ENCODE results near the gene TANC1. TPM values are rescaled to one million over a fixed set of nuclear protein-coding genes. Genes with fewer than 3 reads are reported as not detected.

The TANC1 gene
- total RNA-seq, 1 experiment from 2014 or later: 2.5 TPM

DNA sequence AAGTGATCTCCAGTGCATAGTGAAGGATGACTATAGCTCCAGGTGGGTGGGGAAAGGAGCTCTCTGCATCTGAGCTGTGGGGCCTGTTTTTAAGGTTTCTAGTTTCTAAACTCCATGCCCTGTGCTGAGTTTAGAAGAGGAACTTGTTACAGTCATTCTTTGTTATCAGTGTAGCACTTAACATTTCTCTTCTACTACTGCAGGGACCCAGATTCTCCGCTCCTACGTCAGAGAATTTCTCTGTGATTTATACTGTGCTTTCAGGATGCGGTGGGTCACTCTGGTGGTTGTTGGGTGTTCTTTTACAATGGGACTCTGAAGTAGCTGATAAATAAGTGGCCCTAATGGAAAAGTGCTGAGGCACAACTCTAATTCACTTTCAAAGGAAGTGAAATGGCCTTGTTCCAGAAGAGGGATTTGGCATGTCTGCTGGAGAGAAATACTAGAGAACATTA is 196.0 kb downstream of the TANC1 start:
- Histone ChIP-seq H3K4ac (ENCODE audit: low read depth, low read length) (no peak overlapping the region), H3K79me1 (ENCODE audit: insufficient read depth, low read depth, low read length, poor library complexity, severe bottlenecking) (no peaks in the 10 kb centered on the region), H3K79me2 (ENCODE audit: insufficient read depth, low read length) (no peaks in the 10 kb centered on the region), H3K4me2 (ENCODE audit: insufficient read depth, insufficient read length, low read length) (no peak overlapping the region), H2BK120ac (ENCODE audit: low read depth, low read length, poor library complexity, severe bottlenecking) (no peak overlapping the region), H4K8ac (replicated peaks; ENCODE audit: insufficient read length, low read depth, low read length) (no peak overlapping the region), H3K14ac (ENCODE audit: insufficient read depth, low read length) (no peak overlapping the region), H4K20me1 (ENCODE audit: control insufficient read depth, insufficient read depth, insufficient read length) (no peaks in the 10 kb centered on the region), H2AFZ (ENCODE audit: low read length) (no peak overlapping the region), H3K23ac (ENCODE audit: insufficient read length, low read depth, low read length) (no peak overlapping the region), H2BK20ac (ENCODE audit: low read depth, low read length, poor library complexity, severe bottlenecking) (no peak overlapping the region), H3T11ph (ENCODE audit: low read length) (no peak overlapping the region), H4K5ac (ENCODE audit: insufficient read length, low read depth, low read length) (no peak overlapping the region), H3K9me3 (ENCODE audit: control insufficient read depth, low read depth, low read length) (no peaks in the 10 kb centered on the region), H3K27me3 (ENCODE audit: insufficient read depth, low read length) (no peaks in the 10 kb centered on the region), H3K18ac (ENCODE audit: insufficient read length, low read depth, low read length) (no peak overlapping the region), H2BK5ac (ENCODE audit: insufficient read length, low read length) (no peak overlapping the region), H2BK15ac (ENCODE audit: low read depth, low read length) (no peak overlapping the region), H4K91ac (ENCODE audit: insufficient read length, low read depth, low read length) (no peak overlapping the region), H3K23me2 (ENCODE audit: insufficient read length, low read depth, low read length, poor library complexity, severe bottlenecking) (no peaks in the 10 kb centered on the region), H3K56ac (ENCODE audit: insufficient read length, low read depth, low read length) (no peak overlapping the region), H2AK5ac (ENCODE audit: insufficient read length, low read length) (no peak overlapping the region), H3K4me1 (ENCODE audit: insufficient read depth, low read length) (no peaks in the 10 kb centered on the region), H2BK12ac (ENCODE audit: insufficient read length, low read depth, low read length) (no peak overlapping the region), H3K27ac (ENCODE audit: insufficient read length, low read depth, low read length) (no peak overlapping the region), H3K9ac (ENCODE audit: extremely low read depth, insufficient read length, low read length) (no peak overlapping the region)
- no peak overlapping the region for H3K4me3 Mint-ChIP-seq
- TF ChIP-seq, protein P1, sequence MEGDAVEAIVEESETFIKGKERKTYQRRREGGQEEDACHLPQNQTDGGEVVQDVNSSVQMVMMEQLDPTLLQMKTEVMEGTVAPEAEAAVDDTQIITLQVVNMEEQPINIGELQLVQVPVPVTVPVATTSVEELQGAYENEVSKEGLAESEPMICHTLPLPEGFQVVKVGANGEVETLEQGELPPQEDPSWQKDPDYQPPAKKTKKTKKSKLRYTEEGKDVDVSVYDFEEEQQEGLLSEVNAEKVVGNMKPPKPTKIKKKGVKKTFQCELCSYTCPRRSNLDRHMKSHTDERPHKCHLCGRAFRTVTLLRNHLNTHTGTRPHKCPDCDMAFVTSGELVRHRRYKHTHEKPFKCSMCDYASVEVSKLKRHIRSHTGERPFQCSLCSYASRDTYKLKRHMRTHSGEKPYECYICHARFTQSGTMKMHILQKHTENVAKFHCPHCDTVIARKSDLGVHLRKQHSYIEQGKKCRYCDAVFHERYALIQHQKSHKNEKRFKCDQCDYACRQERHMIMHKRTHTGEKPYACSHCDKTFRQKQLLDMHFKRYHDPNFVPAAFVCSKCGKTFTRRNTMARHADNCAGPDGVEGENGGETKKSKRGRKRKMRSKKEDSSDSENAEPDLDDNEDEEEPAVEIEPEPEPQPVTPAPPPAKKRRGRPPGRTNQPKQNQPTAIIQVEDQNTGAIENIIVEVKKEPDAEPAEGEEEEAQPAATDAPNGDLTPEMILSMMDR (conservative IDR thresholded peaks at IDR 0.05): no peak
- no peaks in the 10 kb centered on the region for H3K27me3 Mint-ChIP-seq (ENCODE audit: low read depth)
- DNase-seq: no peak
- no peaks in the 10 kb centered on the region; a peak in 1 of 7 replicates for H3K36me3 Mint-ChIP-seq (ENCODE audit: insufficient read depth in 1 of 3, low read depth in 3 of 3)
- H3K9me3 Mint-ChIP-seq: no peaks in the 10 kb centered on the region; a peak in 1 of 5 replicates
- WGBS (ENCODE audit: extremely low coverage, insufficient read length, low lambda C conversion rate): no CpG with 5 or more reads among the region's 3 CpGs
- no peak overlapping the region; a peak in 1 of 7 replicates for H3K27ac Mint-ChIP-seq
- no peaks in the 10 kb centered on the region for H3K4me1 Mint-ChIP-seq
